DMS79 (cell line): ENCODE data around the gene UBE2QL1.
A peak's percentile ranks its signal among the peaks of the same experiment; 100 is the strongest.

Source experiments
- DNase-seq: peaks from one replicate; lab custom pipeline; 2025; lab: John Stamatoyannopoulos, UW

UBE2QL1 gene

DNA sequence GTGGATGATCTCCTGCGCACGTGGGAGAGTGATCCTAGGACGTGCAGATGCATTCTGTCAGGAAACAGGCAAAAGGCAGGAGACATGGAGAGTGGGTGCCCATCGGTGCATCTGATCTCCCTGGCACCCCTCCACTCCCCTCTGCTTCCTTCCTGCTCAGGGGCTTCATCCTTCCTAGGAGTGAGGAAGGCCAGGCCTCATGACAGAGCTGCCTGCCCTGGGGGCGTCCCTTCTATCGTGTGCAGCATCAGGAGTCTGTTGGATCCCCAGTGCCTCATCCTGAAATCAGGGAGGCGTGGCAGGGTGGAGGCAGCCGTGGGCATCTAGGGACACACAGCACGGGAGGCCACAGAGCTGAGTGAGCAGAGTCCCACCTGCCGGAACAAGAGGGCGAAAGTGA, 30.1 kb downstream of the UBE2QL1 start:
- no peak for DNase-seq

DNA sequence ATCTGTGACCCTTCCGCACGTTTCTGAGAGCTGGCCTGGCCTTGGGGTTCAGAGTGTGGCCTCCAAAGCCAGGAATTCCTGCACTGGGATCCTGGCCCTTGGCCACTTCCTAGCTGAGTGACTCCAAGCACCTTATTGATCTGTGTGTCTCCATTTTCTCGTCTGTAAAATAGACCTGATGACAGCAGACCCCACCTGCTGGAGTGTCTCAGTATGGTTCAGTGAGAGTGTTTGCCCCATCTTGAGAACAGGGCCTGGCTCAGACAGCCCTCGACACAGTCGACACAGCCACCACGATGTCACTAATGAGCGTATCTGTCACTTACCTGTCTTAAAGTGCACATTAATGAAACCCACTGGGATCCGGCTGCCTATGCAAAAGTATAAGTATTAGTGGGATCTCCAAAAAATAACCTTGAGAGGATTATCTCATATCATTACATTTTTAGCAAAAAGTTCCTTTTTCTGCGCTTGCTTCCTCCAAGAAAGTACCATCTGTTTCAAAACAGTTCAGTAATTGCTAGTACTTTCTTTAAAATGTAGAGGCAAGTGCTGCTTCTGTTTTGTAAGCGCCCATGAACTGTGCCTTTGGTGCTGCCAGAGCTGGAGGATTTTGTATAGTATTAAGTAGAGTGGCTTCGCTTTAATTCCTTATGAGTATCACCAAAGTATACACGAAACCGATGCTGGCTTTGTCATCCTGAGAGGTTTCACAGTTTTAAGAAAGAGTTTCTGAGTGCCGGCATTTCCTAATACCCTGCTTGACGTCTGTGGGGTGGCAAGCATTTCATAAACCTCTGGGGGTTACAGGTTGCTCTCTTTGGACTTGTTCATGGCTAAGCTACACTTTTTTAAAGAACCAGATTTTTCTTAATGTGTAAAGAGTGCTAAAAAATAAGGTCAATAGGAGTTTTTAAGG, 31.7 kb downstream of the UBE2QL1 start:
- peak; percentile 63 for DNase-seq

DNA sequence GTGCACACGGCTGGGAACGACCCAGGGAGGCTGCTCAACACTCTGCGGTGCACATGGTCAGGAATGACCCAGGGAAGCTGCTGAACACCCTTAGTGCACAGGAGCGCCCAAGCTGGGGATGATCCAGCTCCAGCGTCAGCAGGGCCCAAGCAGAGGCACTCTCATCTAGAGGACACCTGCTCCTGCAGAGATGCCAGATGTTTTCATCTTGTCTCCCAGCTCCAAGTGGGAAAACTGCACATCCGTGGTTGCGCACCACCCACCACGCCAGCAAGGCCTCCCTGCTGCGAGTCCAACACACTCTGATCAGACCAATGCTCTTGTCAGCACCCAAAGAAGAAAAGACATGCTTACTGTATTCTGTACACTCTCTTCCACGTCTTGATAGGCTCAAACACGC, 34.1 kb downstream of the UBE2QL1 start:
- DNase-seq = no peak

DNA sequence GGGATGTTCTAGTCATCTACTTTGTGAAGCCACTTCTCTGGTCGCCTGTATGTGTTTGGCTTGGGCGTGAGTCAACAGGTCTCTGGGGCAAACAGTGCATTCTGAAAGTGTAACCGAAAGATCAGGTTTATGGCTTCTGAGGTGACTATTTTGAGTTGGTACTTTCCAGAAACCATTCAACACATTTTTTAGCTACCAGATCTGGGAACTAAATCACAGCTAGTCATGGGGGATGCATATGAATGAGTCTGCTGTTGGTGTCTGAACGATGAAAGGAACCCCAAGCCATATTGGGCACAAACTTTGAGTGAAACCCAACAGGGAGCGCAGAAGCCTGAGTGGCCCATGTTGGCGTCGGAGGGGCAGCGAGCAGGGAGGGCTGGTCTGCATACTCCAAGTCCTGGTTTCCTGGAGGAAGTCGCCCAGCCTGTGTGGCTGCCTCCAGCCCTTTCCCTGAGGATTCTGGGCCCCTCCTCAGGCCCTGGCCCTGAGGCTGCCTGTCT, 35.3 kb downstream of the UBE2QL1 start:
- no peak for DNase-seq

DNA sequence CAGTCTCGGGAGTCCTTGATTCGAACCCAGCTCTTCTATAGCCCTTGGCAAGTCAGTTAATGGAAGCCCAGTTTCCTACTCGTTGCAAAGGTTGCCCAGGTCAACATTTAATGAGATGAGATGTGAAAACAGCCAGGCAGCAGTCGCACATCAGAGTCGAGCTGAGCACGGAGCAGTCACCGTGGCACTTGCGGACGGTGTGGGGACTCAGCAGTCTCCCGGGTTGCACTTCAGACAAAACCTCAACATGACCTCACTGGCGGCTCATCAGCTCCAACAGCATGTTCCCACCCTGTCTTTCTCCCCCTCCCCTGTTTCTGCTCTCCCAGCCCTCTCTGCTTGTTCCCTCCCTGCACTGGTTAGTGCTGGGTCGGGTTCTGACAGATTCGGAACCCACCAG, 35.8 kb downstream of the UBE2QL1 start:
- DNase-seq = no peak

DNA sequence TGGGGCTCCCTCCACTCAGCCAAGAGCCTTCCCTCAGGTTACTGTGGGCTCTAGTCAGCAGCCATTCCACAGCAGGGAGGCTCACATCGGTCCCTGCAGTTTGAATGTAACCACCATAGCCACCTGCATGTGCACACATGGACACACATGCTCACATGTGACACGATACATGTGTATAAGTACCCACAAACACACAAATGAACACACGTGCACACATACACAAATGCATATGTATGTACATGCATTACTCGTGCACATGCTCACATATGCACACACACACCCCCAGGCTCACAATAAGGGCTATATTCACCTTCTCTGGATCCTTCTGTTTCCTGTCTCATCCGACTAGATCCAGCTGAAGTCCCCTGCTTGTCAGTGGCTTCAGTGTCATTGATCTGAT, 36.2 kb downstream of the UBE2QL1 start:
- no peak for DNase-seq

DNA sequence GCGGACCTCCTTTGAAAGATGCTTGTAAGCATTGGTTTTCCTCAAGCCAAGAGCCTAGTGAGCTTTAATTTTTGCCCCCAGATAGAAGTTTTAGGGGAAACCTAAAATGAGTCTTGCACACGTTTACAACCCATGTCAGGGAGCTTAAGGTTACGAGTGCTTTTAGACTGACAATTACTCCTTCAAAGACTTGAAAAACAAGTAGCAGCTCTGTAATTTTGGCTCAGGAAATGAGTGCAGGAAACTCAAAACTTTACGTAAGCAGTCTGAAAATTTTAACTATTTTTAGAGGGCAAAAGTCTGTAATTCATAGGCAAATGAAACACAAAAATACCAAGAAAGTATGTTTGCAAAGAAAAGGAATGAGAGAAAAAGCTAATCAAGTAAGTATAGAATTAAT, 36.8 kb downstream of the UBE2QL1 start:
- DNase-seq = no peak

DNA sequence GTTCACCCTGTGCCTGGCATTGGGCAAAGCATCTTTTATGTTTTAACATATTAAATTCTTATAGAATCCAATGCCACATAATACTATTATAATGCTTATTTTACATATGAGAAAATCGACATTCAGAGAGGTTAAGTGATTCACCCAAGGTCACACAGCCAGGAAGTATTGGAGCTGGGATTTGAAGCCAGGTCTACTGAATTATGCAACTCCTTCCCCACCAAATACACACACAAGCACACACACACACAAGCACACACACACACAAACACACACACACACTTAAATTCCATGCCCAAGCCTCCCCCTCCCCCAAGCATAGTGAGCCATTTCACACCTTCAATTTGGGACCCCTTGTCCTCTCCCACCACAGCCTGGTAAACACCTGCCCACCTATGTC, 37.4 kb downstream of the UBE2QL1 start:
- DNase-seq = no peak

DNA sequence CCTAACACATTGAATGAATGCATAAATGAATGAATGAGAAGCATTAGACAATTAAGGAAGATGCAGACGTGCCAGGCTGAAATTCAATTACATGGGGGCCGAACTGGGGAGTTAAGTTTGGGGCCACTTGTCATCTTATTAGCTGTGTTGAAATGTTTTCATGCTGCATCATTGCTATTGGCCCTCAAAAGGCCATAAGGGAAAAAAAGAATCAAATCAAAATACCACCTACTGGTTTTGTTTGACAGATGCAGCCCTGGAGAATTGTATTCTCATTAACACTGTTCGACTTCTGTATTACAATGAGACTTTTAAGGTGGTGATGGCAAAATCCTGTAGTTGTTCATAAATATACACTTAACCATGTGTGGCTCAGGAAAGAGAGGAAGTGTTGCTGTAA, 38.4 kb downstream of the UBE2QL1 start:
- DNase-seq = no peak

DNA sequence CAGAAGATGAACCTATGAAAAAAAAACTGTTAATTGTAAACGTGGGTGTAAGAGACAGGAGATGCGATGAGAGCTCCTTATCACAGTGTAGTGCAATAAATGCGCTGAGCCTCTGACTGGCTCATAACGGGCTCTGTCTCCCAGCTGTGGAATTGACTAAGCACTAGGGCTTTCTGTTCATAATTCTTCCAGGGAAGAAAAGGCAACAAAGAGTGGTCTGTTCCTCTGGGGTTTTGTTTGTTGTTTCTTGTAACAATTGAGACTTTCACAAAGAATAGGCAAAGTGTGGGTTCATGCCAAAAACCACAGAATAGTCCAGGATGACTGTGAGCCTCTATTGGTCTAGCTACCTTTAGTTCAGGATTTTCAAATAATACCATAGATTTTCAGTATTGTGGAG, 39.4 kb downstream of the UBE2QL1 start:
- no peak for DNase-seq

DNA sequence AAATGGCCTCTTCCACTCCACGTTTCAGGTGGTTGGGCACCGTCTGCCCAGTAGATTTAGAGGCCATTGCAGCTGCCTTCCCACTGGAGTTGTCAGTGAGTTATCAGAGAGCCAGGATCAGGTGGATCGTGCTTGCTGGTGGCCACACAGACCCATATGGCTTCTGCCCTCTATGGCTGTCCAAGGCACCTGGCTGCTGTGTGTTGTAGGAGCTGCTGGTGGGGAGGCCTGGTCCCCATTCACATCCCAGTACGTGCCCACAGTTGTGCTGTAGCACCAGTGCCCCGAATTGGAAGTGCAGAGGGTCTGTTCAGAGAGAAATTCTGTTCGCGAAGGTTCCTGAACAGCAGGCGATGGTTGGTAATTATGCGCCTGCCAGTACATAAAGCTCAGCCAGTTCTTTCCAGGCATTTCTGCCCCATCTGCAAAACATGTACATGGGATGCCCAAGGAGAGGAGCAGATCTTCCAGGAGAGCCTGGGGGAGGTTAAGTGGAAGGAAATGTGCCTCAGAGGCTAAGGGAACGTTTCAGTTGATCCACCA, 41.1 kb downstream of the UBE2QL1 start:
- no peak for DNase-seq

DNA sequence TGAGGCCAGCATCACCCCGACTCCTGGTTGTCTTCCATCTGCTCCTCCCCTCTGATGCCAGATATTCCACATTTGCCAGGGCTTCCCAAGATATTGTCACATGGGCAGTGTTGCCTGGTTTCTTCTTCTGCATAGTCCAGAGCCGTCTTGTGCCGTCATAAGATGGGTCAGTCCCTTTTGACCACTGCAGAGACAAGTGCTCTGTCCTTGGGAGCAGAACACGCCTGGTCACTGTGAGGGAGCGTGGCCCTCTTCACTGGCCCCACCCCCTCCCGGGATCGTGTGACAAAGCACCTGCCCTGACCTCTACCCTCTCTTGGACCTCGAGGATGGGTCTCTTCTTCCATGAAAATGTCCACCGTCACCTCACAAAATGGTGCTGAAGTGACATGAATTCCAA, 41.6 kb downstream of the UBE2QL1 start:
- DNase-seq = no peak

DNA sequence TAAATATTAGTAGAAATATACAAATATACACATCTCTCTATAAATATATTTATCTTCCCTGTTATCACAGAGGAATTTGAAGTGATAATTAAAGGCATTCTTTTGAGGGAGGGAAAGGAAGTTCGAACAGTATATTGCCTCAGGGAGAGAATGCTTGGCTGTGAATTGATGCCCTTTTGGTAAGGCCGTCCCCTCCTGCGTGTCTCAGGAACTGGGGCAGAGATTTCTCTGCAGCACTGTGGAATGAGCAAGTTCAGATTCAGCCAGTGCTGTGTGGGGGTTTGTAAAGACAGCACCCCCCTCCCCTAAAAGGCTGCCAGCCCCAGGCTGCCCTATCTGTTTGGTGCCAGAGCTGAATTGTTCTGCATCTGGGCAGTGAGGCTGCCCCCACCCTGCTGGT, 42.0 kb downstream of the UBE2QL1 start:
- DNase-seq = no peak

DNA sequence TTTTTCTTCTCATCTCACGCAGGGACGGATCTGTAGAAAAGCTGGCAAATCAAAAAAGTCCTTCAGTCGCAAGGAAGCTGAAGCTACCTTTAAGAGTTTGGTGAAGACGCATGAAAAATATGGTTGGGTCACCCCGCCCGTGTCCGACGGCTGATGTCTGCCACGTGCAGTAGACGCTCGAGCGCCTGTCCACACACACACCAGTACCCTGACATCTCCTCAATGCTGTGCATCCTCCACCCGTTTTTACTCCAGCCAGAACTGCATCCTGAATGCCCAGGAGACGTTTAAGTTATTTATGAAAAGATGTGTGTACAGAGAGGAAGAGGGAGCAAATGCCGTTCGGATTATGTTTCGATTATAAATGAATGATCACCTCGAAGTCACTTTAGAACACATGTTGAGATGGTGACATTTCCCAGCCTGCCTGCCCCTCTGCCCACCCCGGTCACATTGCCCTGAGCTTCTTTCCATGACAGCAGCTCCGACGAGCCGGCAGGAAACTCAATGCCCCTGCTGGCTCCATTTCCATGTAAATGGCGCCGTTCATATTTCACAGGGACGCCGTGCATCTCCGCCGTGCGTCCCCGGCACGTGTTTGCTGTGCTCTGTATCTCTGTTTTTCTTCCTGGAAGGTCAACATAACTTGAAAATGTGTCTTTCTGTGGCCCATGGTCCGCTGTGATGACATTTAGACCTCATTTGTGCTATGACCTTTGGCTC, 42.7 kb downstream of the UBE2QL1 start:
- no peak for DNase-seq

DNA sequence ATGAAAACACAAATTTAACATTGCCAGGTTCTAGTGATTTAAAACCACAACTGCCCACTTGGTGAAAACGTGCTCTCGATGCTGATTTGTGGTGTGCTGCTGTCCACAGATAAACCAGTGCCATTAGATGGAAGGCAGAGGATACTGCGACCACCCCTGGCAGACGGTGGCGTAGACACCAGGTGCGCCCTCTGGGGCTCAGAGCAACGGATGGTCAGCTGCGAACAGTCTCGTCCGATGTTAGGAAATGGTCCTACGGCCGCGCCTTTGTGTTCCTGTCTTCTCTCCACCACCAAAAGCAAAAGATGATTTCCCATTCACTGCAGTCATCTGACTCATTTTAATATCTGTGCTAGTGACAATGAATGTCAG, 43.2 kb downstream of the UBE2QL1 start:
- no peak for DNase-seq

DNA sequence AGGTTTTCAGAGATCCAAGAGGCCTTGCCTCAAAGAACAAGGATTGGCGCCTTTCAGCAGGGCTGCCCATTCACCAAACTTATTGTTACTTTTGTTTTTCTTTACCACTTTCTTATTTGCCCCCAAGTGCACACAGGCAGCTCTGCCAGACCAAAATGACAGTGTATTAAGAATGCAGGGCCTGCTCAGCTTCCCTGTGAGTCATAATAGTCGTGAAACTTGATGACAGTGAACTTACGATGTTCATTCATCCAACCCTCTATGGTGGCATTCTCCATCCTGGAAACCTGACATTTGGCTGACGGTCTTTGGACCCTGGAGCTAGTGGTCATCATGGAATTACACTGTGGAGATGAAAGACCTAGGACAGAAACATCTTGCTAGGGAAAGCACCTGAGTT, 44.3 kb downstream of the UBE2QL1 start:
- no peak for DNase-seq

DNA sequence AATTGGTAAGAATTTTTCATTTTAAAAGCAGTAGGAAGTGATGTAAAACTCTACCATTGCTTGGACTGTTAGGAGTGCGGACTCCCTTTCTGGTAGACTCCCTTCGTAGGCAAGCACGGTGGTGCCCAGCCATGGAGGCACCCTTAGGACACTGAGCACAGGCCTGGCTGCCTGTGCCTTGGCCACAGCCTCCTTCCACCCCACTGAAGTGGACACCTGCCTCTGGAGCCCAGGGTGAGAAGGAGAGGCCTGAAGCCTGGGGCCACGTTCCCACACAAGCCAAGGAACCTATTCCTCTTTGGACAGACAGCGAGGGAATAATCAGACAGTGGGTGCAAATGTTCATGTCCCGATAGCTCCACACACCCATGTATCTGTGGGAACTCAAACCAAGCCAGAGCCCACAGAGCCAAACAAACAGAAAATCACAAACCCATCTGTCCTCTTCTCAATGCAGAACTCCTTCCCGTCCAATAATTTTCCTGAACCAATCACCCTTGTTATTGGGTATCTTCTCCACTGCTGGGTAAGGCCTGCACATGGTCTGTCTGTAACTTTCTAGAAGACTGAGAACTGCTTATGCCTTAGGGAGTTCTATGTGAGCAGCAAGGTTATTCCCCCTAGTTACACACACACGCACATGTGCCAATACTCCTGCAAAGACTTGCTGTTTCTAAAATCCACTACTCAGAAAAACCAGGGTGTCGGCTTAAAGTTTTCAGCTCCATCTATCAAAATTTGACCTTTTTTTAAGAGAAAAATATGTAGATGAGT, 45.2 kb downstream of the UBE2QL1 start:
- DNase-seq = no peak

DNA sequence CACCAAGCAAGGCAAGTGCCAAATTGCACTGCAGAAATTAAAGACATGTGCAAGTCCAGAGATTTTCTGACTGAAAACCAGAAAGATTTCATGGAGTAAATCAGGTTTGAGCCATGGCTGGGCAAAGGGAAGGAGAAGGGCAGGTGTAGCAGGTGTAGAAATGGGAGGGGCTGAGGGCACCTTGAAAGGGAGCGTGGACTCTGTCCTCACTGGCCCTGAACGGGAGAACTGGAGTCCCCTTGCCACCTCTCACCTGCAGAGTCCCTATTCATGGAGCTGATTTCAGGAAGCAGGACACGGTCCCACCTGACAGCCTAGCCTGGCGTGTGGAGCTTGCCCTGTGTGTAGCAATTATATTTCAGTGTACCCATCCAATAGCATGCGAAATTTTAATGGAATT, 46.3 kb downstream of the UBE2QL1 start:
- DNase-seq = no peak

DNA sequence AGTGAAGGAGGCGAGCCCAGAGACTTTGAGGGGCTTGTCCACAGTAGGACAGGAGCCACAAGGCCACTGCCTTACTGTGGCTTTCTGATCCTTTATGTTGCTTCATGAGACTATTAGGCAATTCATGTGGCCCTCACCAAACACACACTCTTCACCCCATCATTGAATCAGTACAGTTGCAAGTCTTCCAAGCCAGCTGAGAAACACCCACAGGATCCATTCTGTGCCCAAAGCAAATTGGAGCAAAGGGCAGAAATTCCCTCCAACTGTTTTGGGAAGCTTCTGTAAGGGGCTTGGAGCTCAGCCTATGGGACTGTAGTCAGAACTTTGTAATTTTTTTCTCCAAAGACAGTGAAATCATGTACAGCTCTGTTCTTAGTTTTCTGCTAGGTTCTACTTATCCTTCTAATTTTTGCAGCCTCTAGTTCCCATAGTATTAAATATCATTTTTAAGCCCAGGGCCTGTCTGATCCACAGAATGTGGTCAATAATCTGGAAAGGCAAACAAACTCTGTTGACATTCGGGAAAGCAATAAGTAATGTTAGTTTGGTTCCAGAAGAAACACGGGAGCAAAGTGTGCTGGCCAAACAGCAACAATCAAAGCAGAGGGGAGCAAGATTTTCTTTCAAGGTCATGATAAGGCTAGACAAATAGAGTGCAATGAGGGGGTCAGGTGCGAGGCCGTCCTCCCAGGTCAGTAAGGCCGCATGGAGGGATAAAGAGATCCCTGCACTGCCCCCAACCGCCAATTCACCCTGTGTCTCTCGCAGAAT, 47.0 kb downstream of the UBE2QL1 start:
- DNase-seq = no peak

DNA sequence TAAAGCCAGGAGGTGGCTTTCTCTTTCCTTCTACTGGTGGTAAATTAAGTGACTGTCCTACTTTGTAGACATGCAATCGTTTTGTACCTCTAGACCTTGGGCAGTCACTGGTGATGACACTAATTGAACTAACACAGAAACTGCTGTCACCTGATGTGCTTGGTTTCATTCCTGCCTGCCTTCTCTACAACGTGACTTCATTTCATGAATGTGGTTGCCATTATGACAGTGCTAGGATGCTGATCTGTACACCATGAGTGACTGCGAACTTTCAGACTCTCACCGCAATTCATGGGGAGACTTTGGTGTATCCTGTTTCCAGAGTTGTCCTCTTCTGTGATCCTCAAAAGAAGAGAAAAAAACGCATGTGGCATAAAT, 47.5 kb downstream of the UBE2QL1 start:
- no peak for DNase-seq

DNA sequence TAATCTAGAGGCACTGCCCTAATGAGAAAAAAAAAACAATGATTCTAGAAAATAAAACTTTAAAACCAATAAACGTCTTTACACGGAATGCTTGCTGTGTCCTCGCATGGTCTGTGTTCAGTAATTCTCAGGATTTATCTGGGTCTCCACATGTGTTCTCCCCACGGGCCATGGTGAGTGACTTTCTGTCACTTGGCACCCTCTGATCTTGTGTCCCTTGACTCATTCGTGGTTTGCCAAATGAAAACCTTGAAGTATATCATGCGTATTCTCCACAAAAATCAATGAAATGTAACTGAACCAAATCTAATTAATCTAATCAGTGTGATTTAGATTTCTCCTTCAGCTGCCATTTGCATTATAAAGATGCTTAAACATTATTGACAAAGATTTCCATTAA, 48.0 kb downstream of the UBE2QL1 start:
- no peak for DNase-seq

DNA sequence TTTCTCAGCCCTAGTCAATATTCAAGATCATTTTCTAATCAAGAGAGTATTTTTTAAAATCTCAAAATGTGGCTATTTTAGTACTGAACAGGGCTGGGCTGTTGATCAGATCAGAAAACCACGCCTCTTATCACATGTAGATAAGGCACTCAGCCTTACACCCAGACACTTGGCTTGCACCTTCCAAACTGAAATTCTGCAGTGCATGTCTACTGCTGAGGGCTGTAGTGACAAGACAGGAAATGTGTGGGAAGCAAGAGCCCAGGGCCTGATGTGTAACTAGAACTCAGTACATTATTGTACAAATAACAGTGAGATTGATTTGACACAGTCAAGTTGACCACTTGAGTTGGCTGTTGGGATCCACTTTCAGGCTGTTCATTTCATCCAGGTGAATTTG, 48.6 kb downstream of the UBE2QL1 start:
- DNase-seq = no peak
